ENCODE results near the gene CELF2.

The CELF2 gene

DNA sequence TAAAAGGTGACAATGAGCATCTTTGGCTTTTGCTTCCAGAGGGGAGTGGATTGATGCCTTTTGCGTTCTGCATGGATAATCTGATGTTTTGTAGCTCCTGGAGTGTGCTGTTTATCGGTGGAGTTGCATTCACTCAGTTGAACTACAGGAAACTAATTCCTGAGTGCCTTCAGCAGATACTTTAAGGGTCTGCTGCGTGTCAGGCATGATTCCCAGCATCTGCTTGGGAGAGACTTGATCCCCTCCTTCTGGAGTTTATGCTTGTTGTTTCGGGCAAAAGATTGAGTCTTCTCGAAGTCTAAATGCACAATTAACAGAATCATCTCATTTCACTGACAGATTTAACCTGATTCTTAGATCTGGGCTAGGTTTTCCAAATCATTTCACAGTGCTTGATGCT is 46.2 kb downstream of the CELF2 start:
- DNase-seq: no peak

- no peak for DNase-seq
Measured at GRCh38 chr10:11064832-11065231, 47.2 kb downstream of the CELF2 start.

GRCh38 chr10:11065567-11065966 is 47.9 kb downstream of the CELF2 start:
- no peak for DNase-seq

DNA sequence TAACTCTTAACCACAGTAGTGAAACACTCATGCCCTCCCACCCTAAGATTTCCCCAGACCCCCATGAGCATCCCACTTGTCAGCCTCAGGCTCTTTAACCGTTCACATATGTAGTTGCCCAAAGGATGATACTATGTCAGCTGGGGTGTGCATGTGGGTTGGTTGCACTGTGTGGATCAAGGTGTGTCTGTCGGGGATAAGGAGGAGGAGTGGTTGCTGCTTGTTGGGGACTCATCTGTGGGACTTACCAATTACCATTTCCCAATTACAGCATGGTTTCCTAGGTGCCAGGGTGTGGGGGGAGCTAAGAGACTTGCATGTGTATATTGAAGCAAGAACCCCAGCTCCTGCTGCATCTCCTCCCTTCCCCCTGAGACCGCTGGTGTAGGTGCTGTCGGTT is 48.8 kb downstream of the CELF2 start:
- DNase-seq: no peak

DNA sequence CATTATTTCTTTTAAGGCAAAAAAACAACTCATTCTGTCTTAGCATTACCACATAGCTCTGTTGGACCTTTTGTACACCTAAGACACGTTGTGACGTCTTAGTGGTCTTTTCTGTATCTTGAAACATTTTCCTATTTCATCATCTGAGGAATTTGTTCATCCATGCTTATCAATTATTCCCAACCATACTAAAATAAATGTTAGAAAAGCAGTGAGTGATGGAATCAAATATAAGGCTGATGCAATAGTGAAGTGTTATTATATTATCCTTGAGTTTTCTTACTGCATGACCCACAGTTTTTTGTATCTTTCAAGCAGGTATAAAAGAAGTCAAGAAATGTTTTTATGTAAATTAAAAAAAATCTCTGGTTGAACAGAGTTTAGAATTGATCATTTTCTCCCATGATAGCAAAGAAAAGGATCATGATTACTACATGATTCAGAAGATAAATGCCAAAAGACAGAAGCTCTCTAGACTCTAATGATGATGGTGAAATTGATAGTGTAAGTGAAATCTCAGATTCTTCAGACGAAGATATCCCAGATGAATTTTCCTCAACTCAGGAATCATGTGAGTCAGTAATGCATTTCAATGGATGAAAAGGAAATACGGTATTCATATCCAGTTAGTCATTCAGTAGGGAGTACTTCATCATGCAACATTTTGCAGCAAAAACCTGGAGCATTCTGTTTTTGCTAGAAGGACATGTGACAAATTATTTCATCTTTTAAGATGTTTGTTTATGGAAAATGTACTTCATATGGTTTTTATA is 51.4 kb downstream of the CELF2 start:
- no peak for DNase-seq

DNA sequence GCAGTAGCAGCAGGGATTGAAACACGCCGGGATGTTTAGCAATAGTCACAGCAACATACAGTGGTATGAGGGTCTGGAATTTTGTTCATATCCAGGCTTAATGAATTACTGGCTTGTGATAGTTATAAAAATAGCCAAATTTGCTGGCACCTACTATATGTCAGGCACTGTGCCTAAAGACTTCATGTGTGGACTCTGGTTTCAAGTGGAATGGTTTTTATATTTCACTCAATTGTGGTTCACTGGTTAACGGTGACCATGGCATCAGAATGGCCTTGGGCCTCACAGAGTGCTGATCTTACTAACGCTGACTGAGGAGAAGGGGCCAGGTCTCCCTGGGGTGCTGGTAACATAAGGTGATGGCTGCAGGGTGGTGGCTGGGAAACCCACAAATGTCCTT is 55.7 kb downstream of the CELF2 start:
- DNase-seq: no peak

- DNase-seq: no peak
Measured at GRCh38 chr10:11074536-11075267, 57.0 kb downstream of the CELF2 start.

GRCh38 chr10:11076221-11076620 is 58.5 kb downstream of the CELF2 start:
- DNase-seq: no peak

DNA sequence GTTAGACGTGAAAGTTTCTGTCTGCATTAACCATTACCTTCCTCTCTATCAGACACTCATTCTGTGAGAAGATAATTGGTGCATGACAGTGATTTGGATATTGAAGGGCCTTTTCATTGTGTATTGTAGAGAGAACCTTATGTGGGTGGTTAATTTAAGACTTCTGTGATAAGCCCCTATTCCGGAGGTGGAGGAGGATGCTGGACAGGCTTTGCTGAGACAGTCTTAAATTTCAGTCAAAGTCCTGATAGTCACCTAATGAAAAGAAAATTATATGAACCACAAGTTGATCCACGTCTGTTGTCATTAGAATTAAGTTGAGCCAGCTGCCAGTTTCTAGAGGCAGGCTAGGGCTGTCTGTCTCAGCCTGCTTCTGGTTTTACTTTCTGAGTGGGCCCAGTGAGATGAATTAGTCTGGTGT is 62.9 kb downstream of the CELF2 start:
- DNase-seq: no peak

GRCh38 chr10:11081408-11081807 is 63.7 kb downstream of the CELF2 start:
- no peak for DNase-seq

GRCh38 chr10:11082526-11082925 is 64.9 kb downstream of the CELF2 start:
- DNase-seq: no peak

DNA sequence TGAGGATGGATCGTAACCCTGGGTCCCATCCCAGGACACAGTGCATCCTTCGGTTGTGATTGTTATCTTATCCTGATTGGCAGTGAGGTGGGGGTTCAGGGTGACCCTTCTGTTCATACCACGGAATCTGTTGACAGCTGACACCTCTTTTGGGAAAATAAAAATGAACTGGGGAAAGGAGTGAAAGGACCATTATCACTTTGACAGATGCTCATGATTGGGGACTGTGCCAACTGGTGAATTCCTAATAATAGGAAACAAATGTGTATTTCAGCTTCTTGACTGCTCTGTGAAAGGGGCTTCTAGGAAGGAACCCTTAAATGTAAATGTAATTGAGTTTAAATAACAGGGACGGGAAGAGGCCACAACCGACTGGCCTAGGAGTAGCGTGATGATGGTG is 65.4 kb downstream of the CELF2 start:
- DNase-seq: no peak

GRCh38 chr10:11085545-11085944 is 67.9 kb downstream of the CELF2 start:
- no peak for DNase-seq

GRCh38 chr10:11086177-11086840 is 68.6 kb downstream of the CELF2 start:
- no peak for DNase-seq

- no peak for DNase-seq
Measured at GRCh38 chr10:11087372-11087771, 69.7 kb downstream of the CELF2 start.

- no peak for DNase-seq
Measured at GRCh38 chr10:11088709-11089108, 71.0 kb downstream of the CELF2 start.

- DNase-seq: no peak
Measured at GRCh38 chr10:11089272-11089671, 71.6 kb downstream of the CELF2 start.

GRCh38 chr10:11091517-11092102 is 73.9 kb downstream of the CELF2 start:
- no peak for DNase-seq

GRCh38 chr10:11093771-11094736 is 76.4 kb downstream of the CELF2 start:
- no peak for DNase-seq

- DNase-seq: no peak
Measured at GRCh38 chr10:11095374-11095801, 77.7 kb downstream of the CELF2 start.

DNA sequence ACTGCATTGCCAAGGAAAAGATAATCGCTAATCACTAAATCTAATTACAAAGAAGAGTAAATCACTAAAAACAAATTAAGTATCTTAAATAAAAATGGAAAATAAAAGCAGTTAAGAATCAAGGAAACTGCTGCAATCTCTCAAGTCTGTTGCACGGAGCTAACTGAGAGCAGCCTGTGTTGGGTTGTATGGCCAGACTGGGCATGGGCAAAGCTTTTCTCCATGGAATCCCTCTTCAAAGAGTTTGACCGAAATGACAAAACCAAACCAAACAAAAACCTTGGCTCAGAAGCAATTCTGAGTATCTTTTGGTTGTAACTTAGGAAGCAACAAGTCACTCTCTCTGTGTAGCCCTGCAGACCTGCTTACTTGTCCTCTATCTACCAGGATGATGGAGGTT is 78.8 kb downstream of the CELF2 start:
- no peak for DNase-seq

GRCh38 chr10:11097686-11098085 is 80.0 kb downstream of the CELF2 start:
- DNase-seq: no peak
